Measurements from ENCODE around the gene POPDC3. TPM values are rescaled to one million over a fixed set of nuclear protein-coding genes. Genes with fewer than 3 reads are reported as not detected.

Gene POPDC3
- total RNA-seq, 1 experiment from 2014 or later: 5.7 TPM

DNA sequence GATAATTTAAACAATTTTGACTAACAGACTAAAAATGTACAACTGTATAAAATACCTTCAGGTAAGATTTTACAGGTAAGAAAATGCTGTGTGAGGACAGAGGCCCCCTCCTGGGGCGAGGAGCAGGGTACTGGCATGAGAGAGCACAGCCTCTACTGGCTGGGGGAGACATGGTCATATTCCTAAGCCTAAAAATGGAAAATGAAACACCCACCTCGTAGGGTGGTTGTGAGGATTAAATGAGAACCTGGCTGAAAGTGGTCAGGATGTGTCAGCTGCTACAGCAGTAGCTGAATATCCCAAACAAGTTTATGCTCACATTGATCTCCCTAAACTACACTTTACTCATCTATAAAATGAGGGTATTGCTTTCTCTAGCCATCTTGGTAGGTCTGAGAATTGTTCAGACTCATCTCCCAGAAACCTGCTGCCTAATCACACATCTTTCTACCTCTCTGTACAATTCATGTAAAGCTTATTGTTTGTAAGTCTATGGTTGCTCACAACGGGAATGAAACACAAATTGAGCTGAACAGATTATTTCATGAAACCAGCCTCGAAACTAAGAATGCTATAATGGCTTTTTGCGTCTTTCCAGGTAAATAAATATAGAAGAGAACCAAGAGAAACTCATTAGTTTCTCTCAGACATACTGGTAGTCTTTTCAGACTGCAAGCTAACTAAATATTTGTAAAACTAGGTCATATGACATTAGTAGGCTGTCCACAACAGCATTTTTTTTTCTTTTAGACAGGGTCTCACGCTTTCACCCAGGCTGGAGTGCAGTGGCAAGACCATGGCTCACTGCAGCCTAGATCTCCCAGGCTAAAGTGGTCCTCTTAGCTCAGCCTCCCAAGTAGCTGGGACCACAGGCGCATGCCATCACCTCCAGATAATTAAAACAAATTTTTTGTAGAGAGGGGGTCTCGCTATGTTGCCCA lies 69.6 kb downstream of the POPDC3 start:
- Histone ChIP-seq H4K91ac (ENCODE audit: insufficient read length, low read depth, low read length) (no peak overlapping the region), H2BK15ac (ENCODE audit: low read depth, low read length) (no peak overlapping the region), H4K8ac (replicated peaks; ENCODE audit: insufficient read length, low read depth, low read length) (no peak overlapping the region), H4K5ac (ENCODE audit: insufficient read length, low read depth, low read length) (no peak overlapping the region), H3K27me3 (ENCODE audit: insufficient read depth, low read length) (no peaks in the 10 kb centered on the region), H3K56ac (ENCODE audit: insufficient read length, low read depth, low read length) (no peak overlapping the region), H2AFZ (ENCODE audit: low read length) (no peak overlapping the region), H3T11ph (ENCODE audit: low read length) (no peak overlapping the region), H3K4me2 (ENCODE audit: insufficient read depth, insufficient read length, low read length) (no peak overlapping the region), H2BK5ac (ENCODE audit: insufficient read length, low read length) (no peak overlapping the region), H3K4me1 (ENCODE audit: insufficient read depth, low read length) (no peaks in the 10 kb centered on the region), H2BK12ac (ENCODE audit: insufficient read length, low read depth, low read length) (no peak overlapping the region), H3K14ac (ENCODE audit: insufficient read depth, low read length) (no peak overlapping the region), H2BK20ac (ENCODE audit: low read depth, low read length, poor library complexity, severe bottlenecking) (no peak overlapping the region), H2BK120ac (ENCODE audit: low read depth, low read length, poor library complexity, severe bottlenecking) (no peak overlapping the region), H3K23me2 (ENCODE audit: insufficient read length, low read depth, low read length, poor library complexity, severe bottlenecking) (no peaks in the 10 kb centered on the region), H3K18ac (ENCODE audit: insufficient read length, low read depth, low read length) (no peak overlapping the region), H3K4ac (ENCODE audit: low read depth, low read length) (no peak overlapping the region), H4K20me1 (ENCODE audit: control insufficient read depth, insufficient read depth, insufficient read length) (no peaks in the 10 kb centered on the region), H3K9ac (ENCODE audit: extremely low read depth, insufficient read length, low read length) (no peak overlapping the region), H3K9me3 (ENCODE audit: control insufficient read depth, low read depth, low read length) (no peaks in the 10 kb centered on the region), H3K27ac (ENCODE audit: insufficient read length, low read depth, low read length) (no peak overlapping the region), H2AK5ac (ENCODE audit: insufficient read length, low read length) (no peak overlapping the region), H3K23ac (ENCODE audit: insufficient read length, low read depth, low read length) (no peak overlapping the region), H3K79me2 (ENCODE audit: insufficient read depth, low read length) (no peaks in the 10 kb centered on the region), H3K79me1 (ENCODE audit: insufficient read depth, low read depth, low read length, poor library complexity, severe bottlenecking) (no peaks in the 10 kb centered on the region)
- no peaks in the 10 kb centered on the region for H3K27me3 Mint-ChIP-seq (ENCODE audit: low read depth)
- peaks cover 0 to 2% of the 10 kb centered on the region in 2 experiments; a peak in 1 of 4 replicates for H3K4me1 Mint-ChIP-seq
- TF ChIP-seq, protein P1, sequence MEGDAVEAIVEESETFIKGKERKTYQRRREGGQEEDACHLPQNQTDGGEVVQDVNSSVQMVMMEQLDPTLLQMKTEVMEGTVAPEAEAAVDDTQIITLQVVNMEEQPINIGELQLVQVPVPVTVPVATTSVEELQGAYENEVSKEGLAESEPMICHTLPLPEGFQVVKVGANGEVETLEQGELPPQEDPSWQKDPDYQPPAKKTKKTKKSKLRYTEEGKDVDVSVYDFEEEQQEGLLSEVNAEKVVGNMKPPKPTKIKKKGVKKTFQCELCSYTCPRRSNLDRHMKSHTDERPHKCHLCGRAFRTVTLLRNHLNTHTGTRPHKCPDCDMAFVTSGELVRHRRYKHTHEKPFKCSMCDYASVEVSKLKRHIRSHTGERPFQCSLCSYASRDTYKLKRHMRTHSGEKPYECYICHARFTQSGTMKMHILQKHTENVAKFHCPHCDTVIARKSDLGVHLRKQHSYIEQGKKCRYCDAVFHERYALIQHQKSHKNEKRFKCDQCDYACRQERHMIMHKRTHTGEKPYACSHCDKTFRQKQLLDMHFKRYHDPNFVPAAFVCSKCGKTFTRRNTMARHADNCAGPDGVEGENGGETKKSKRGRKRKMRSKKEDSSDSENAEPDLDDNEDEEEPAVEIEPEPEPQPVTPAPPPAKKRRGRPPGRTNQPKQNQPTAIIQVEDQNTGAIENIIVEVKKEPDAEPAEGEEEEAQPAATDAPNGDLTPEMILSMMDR (conservative IDR thresholded peaks at IDR 0.05): no peak
- no peaks in the 10 kb centered on the region for H3K9me3 Mint-ChIP-seq
- WGBS (ENCODE audit: extremely low coverage, insufficient read length, low lambda C conversion rate): no CpG with 5 or more reads among the region's 8 CpGs
- H3K36me3 Mint-ChIP-seq (ENCODE audit: insufficient read depth in 1 of 3, low read depth in 3 of 3): no peaks in the 10 kb centered on the region
- H3K27ac Mint-ChIP-seq: no peak overlapping the region
- no peak for DNase-seq
- no peak overlapping the region for H3K4me3 Mint-ChIP-seq
